Measurements from ENCODE around the gene TMPRSS13. TPM values are rescaled to one million over a fixed set of nuclear protein-coding genes. Genes with fewer than 3 reads are reported as not detected.

TMPRSS13 gene
- total RNA-seq, 1 experiment from 2014 or later = not detected

- Histone ChIP-seq H3K9me3 (no peaks in the 10 kb centered on the region), H3K36me3 (no peaks in the 10 kb centered on the region), H3K27me3 (peaks cover 6% of the 10 kb centered on the region; the same call in 1 of the 2 replicates), H3K4me3 (no peak overlapping the region)
- no peak for DNase-seq
Observed at GRCh38 chr11:117892651-117893050, 36.6 kb downstream of the TMPRSS13 start.

GRCh38 chr11:117891362-117891761 lies 37.8 kb downstream of the TMPRSS13 start:
- H3K4me3 ChIP-seq = no peak overlapping the region
- peaks cover 6% of the 10 kb centered on the region; the same call in 1 of the 2 replicates for H3K27me3 ChIP-seq
- no peaks in the 10 kb centered on the region for H3K9me3 ChIP-seq
- no peaks in the 10 kb centered on the region for H3K36me3 ChIP-seq
- no peak for DNase-seq

- Histone ChIP-seq H3K36me3 (no peaks in the 10 kb centered on the region), H3K9me3 (no peaks in the 10 kb centered on the region), H3K4me3 (no peak overlapping the region), H3K27me3 (peaks cover 2% of the 10 kb centered on the region; the same call in 1 of the 2 replicates)
- no peak for DNase-seq
Observed at GRCh38 chr11:117888139-117888566, 41.0 kb downstream of the TMPRSS13 start.

GRCh38 chr11:117887431-117888138 lies 41.6 kb downstream of the TMPRSS13 start:
- H3K27me3 ChIP-seq = 0 out of 2 replicates have a peak, but pooled peaks cover 2% of the 10 kb centered on the region
- H3K9me3 ChIP-seq = no peaks in the 10 kb centered on the region
- no peak for DNase-seq
- no peaks in the 10 kb centered on the region for H3K36me3 ChIP-seq
- no peak overlapping the region for H3K4me3 ChIP-seq

GRCh38 chr11:117885777-117886176 lies 43.4 kb downstream of the TMPRSS13 start:
- no peaks in the 10 kb centered on the region for H3K9me3 ChIP-seq
- H3K27me3 ChIP-seq = 0 out of 2 replicates have a peak, but pooled peaks cover 2% of the 10 kb centered on the region
- H3K4me3 ChIP-seq = no peak overlapping the region
- no peak for DNase-seq
- H3K36me3 ChIP-seq = no peaks in the 10 kb centered on the region

GRCh38 chr11:117884994-117885393 lies 44.2 kb downstream of the TMPRSS13 start:
- H3K27me3 ChIP-seq = 0 out of 2 replicates have a peak, but pooled peaks cover 2% of the 10 kb centered on the region
- no peak overlapping the region for H3K4me3 ChIP-seq
- H3K36me3 ChIP-seq = no peaks in the 10 kb centered on the region
- no peak for DNase-seq
- no peaks in the 10 kb centered on the region for H3K9me3 ChIP-seq

GRCh38 chr11:117883063-117883462 lies 46.1 kb downstream of the TMPRSS13 start:
- no peak overlapping the region for H3K4me3 ChIP-seq
- peaks cover 3% of the 10 kb centered on the region; the same call in 1 of the 2 replicates for H3K27me3 ChIP-seq
- no peaks in the 10 kb centered on the region for H3K9me3 ChIP-seq
- no peak for DNase-seq
- H3K36me3 ChIP-seq = no peaks in the 10 kb centered on the region

- Histone ChIP-seq H3K36me3 (no peaks in the 10 kb centered on the region), H3K27me3 (peaks cover 3% of the 10 kb centered on the region; the same call in 1 of the 2 replicates), H3K4me3 (no peak overlapping the region), H3K9me3 (no peaks in the 10 kb centered on the region)
- DNase-seq = no peak
Observed at GRCh38 chr11:117882311-117882905, 46.8 kb downstream of the TMPRSS13 start.

GRCh38 chr11:117881217-117881616 lies 48.0 kb downstream of the TMPRSS13 start:
- no peak overlapping the region for H3K4me3 ChIP-seq
- H3K36me3 ChIP-seq = no peaks in the 10 kb centered on the region
- H3K27me3 ChIP-seq = peaks cover 14% of the 10 kb centered on the region
- H3K9me3 ChIP-seq = no peaks in the 10 kb centered on the region
- no peak for DNase-seq

GRCh38 chr11:117879516-117880480 lies 49.4 kb downstream of the TMPRSS13 start:
- no peak overlapping the region for H3K4me3 ChIP-seq
- H3K36me3 ChIP-seq = no peaks in the 10 kb centered on the region
- no peaks in the 10 kb centered on the region for H3K9me3 ChIP-seq
- no peak for DNase-seq
- peaks cover 26% of the 10 kb centered on the region for H3K27me3 ChIP-seq

GRCh38 chr11:117878939-117879475 lies 50.2 kb downstream of the TMPRSS13 start:
- no peak overlapping the region for H3K4me3 ChIP-seq
- no peaks in the 10 kb centered on the region for H3K36me3 ChIP-seq
- no peak for DNase-seq
- no peaks in the 10 kb centered on the region for H3K9me3 ChIP-seq
- peaks cover 26% of the 10 kb centered on the region for H3K27me3 ChIP-seq

GRCh38 chr11:117878314-117878938 lies 50.8 kb downstream of the TMPRSS13 start:
- Histone ChIP-seq H3K36me3 (no peaks in the 10 kb centered on the region), H3K4me3 (no peak overlapping the region), H3K9me3 (no peaks in the 10 kb centered on the region), H3K27me3 (peaks cover 26% of the 10 kb centered on the region)
- DNase-seq = no peak

- Histone ChIP-seq H3K9me3 (no peaks in the 10 kb centered on the region), H3K4me3 (peak overlapping the region; percentile 43; the same call in 1 of the 2 replicates), H3K27me3 (peaks cover 26% of the 10 kb centered on the region), H3K36me3 (no peaks in the 10 kb centered on the region)
- DNase-seq = no peak
Observed at GRCh38 chr11:117877120-117877784, 52.0 kb downstream of the TMPRSS13 start.

GRCh38 chr11:117876341-117877119 lies 52.7 kb downstream of the TMPRSS13 start, which contains the start of gene FXYD6:
TSS of gene FXYD6 (minus strand) at chr11:117876658. CDS start at chr11:117842776, 33,882 bp downstream.
- Histone ChIP-seq H3K9me3 (no peaks in the 10 kb centered on the region), H3K4me3 (peak within 1 kb of the TSS; percentile 43), H3K36me3 (no peaks in the 10 kb centered on the region), H3K27me3 (peaks cover 26% of the 10 kb centered on the region)
- peak; percentile 29 for DNase-seq

- DNase-seq = no peak
- Histone ChIP-seq H3K27me3 (peaks cover 26% of the 10 kb centered on the region), H3K4me3 (peak overlapping the region; percentile 43), H3K36me3 (no peaks in the 10 kb centered on the region), H3K9me3 (no peaks in the 10 kb centered on the region)
Observed at GRCh38 chr11:117876059-117876340, 53.2 kb downstream of the TMPRSS13 start.

Data from MG63 (cell line).